ENCODE measurements around the gene NEURL1B.
"Not testable (repeated sequence)": the region's sequence is repeated elsewhere in the genome, so short reads cannot be mapped to it uniquely, and the experiment has no call there.

Gene NEURL1B

GRCh38 chr5:172658961-172659501, 18.0 kb downstream of the NEURL1B start:
- DNase-seq: peak; percentile 81

- DNase-seq: no peak
Observed at GRCh38 chr5:172659570-172659908, 18.5 kb downstream of the NEURL1B start.

DNA sequence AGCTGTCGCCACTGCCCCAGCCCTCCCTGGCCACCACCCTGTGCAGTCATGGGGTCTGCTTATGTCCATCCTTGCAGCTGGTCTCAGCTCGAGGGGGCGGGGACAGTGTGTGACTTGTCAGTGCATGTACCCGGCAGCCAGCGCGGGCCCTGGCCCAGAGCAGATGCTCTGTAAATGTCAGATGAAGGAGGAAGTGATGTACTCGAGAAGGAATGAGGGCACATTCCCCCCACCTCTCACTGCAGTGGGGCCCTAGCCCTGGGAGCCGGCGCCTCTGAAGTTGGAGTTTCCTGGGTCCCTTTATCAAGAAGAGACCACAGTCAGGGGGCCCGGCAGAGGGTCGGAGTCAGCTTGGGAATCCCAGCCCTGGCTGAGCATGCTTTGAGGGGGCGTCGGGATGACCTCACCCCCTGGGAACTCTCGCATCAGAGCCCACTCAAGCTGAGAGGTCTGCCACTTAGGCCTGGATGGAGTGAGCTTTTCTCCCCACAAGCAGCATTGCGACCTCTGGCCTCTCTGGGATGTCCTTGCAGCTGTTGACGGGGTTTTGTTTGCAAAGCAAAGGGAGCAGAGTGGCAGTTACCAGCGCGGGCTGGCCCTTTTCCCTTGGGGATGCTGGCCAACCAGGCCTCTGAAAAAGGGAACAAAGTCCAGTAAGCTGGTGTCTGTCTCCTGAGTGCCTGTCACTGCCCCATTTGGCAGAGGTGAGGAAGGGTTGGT, 19.0 kb downstream of the NEURL1B start:
- peak; percentile 85 for DNase-seq

DNA sequence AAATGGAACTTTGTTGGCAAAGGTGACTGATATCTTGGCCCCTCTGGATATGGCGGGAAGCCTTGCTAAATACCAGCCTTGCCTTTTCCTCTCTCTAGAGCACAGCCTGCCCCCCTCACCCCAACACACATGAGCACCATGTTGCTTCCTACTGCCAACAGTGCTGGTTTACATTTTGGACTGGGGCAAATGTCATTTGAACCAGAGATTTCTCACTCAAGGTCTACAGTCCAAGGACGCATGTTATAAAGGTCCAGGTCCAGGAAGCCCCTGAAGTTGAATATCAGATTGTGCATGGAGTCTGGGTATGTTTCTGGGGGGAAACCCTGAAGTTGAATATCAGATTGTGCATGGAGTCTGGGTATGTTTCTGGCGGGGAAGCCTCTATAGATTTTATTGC, 19.9 kb downstream of the NEURL1B start:
- no peak for DNase-seq

DNA sequence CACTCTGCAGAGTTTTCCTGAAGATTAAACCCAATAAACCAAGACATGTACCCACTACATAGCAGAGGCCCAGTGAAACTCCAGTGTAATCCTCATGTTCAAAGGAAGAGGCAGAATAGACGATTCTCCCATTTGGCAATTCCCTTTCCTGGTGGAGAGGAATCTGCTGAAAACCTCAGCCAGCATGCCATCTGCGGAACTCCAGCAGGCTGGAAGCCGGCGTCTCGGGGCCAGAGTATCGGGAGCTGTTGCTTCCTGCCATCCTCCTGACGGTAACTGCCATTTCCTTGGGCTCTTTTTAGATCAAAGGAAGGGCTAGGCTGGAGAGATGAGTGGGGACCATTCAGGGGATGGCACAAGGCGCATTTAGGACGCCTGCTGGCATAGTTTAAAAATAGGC, 20.5 kb downstream of the NEURL1B start:
- DNase-seq: no peak

- DNase-seq: no peak
Observed at GRCh38 chr5:172662596-172662995, 21.5 kb downstream of the NEURL1B start.

GRCh38 chr5:172664018-172664417, 23.0 kb downstream of the NEURL1B start:
- DNase-seq: no peak

- no peak for DNase-seq
Observed at GRCh38 chr5:172664681-172665541, 23.8 kb downstream of the NEURL1B start.

DNA sequence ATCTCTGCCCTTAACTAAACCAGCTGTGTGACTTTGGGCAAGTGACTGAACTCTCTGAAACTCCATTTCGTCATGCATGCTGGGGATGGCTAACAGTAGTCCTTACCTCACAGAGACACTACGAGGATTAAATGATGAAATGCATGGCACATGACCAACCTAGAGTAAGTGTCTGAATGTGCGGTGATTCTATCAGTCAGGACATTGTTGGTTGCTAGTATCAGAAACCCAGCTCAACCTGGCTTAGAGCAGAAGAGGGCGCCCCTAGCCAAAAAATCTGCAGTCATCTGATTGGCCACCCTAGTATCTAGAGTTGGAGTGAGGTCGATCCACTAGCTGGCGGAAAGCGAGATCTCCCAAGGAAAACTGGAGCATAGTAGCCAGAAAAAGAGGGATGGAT, 25.2 kb downstream of the NEURL1B start:
- no peak for DNase-seq

- DNase-seq: no peak
Observed at GRCh38 chr5:172667786-172668593, 26.9 kb downstream of the NEURL1B start.

DNA sequence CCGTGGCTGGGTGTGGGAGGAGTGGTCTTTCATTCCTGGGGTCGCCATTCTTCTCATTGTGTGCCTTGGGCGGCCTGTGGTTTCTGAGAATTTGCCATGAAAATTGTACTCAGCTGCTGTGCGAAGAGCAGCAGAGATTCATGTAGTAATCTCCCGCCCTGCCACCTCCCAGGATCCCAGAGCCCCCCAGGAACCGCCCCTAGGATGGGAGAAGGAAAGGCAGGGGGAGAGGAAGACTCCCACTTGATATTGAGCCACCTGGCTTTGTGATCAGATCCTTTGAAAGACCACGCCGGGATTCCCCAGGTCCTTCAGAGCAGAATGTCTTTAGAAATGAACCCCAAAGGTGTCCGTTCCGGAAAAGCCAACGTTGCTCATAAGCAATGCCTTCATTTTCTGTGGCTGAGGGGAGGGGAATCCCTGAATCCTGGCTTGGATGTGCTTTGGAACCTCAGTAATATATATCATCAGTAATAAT, 27.6 kb downstream of the NEURL1B start:
- DNase-seq: no peak

DNA sequence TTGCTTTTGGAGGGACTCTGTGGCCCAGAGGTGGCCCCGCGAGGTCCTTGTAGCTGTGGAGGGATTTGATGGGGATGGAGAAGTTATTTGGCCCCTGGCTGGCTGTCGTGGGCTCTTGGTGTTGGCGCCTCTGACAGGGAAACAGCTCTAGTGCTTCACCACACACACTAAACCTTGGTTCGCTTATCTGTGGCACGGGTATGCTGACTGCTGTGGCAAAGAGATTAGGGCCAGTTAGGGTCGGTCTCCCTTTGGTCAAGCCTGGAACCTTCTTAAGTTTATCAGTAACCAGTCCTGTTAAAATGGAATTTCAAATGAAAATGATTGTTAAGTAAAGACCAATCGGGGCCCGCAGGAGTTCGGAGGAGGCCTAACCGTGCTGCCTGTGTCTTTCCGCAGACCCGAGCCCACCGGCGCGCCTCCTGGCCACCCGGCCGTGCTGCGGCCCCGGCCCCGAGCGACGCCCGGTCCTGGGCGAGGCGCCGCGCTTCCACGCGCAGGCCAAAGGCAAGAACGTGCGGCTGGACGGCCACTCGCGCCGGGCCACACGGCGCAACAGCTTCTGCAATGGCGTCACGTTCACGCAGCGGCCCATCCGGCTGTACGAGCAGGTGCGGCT, 28.4 kb downstream of the NEURL1B start:
- no peak for DNase-seq

GRCh38 chr5:172670005-172670402, 28.9 kb downstream of the NEURL1B start:
- no peak for DNase-seq

- no peak for DNase-seq
Observed at GRCh38 chr5:172670444-172670843, 29.4 kb downstream of the NEURL1B start.

GRCh38 chr5:172671091-172671490, 30.0 kb downstream of the NEURL1B start:
- DNase-seq: no peak

DNA sequence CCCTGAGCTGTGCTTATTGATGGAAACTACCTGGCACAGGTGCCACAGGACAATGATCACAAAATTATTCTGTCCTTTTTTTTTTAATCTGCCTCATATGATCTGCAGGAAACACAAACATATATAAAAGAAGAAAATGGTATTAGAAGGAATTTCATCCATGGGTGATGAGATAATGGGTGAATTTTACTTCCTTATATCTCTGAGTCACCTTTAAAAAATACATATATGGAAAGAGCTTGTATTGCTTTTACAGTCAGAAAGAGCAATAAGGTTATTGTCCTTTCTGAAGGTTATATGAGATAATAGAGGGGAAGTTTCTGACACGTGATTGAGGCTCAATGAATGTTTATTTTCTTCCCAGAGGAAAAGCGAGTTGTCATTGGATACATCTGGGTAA, 31.6 kb downstream of the NEURL1B start:
- DNase-seq: no peak

- DNase-seq: no peak
Observed at GRCh38 chr5:172674155-172674554, 33.1 kb downstream of the NEURL1B start.

- no peak for DNase-seq
Observed at GRCh38 chr5:172676914-172677475, 35.9 kb downstream of the NEURL1B start.

DNA sequence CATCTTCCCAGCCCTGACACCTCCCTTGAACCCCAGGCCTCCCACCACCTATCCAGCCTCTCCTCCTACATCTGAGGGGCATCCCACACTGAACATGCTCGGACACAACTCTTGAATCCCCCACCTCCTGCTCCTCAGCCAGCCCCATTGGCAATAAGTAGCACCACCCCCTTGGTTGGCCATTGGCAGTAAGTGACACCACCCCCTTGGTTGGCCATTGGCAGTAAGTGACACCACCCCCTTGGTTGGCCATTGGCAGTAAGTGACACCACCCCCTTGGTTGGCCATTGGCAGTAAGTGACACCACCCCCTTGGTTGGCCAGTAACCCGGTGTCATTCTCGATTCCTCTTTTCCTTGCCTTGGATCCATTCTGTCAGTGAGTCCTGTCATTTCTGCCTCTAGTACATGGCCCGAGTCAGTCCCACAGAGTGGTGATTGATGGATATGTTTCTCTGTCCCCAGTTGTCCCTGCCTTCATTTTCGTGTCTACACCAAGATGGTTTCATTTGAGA, 37.4 kb downstream of the NEURL1B start:
- DNase-seq: not testable (repeated sequence)

DNA sequence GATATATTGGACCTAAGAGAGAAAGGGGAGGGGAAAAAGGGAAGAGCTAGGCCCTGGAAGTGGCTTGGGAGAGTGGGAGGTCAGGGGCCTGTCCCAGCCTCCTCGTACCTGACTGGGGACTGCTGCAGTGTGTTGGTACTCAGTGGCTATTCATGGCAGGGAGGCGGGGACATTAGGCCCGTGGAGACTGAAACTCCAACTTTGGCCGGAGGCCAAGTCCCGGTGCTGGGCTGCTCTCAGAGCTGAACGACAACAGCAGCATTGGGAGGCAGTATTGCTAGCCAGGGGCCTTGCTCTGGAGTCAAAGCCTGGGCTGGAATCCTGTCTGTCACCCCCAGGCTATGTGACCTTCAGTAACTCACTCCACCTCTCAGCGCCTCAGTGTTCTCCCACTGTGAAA, 37.8 kb downstream of the NEURL1B start:
- DNase-seq: peak; percentile 47

DNA sequence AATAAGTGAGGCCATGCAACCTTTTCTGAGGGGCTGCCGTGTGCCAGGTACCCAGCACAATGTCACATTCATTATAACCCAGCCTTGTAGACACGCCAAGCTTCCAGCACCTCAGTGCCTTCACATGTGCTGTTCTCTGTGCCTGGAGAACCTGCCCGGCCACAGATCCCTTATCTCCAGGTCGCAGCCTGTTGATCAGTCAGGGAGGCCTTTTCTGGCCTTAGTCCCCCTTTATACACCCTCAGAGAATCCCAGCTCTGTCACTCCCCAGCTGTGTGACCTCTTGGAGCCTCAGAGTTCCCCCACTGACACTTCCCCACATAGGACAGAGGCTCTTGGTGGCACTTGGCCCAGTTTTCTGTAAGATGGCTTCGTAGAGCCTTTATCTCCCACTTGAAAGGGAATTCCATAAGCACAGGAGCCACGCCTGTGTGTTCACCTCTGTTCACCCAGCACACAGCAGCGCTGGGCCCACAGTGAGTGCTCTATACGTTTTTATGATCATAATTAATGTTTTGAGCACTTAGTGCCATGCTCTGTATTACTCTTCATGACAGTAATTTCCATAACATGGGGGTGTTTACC, 38.7 kb downstream of the NEURL1B start:
- peak; percentile 13 for DNase-seq

DNA sequence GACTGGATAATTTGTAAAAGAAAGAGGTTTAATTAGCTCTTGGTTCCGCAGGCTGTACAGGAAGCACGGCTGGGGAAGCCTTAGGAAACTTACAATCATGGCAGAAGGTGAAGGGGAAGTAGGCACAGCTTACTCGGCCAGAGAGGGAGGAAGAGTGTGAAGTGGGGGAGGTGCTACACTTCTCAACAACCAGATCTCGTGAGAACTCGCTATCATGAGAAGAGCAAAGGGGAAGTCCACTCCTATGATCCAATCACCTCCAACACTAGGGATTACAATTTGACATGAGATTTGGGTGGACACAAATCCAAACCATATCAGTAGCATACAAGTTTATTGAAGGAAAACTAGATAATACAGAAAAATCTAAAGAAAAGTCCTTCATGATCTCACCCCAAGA, 39.9 kb downstream of the NEURL1B start:
- no peak for DNase-seq
